ENCODE data around the gene TYW5. TPM values are rescaled to one million over a fixed set of nuclear protein-coding genes. Genes with fewer than 3 reads are reported as not detected.
A peak's percentile ranks its signal among the peaks of the same experiment; 100 is the strongest.

TYW5 gene
- total and polyA plus RNA-seq, 2 of the 13 experiments (the other 11 are each of a cell fraction or from before 2014, with no cell fraction given) = 8.3 to 14.6 TPM

- no peak for TF ChIP-seq MBD4 (IDR thresholded peaks at IDR 0.05; ENCODE audit: borderline replicate concordance, low read length)
- TF ChIP-seq TBX2 (CRISPR knock-in tag; IDR thresholded peaks at IDR 0.05; ENCODE audit: borderline replicate concordance) = peak; percentile 96
- peak; percentile 94 for TF ChIP-seq SALL1 (CRISPR knock-in tag; IDR thresholded peaks at IDR 0.05)
- peak; percentile 98 for TF ChIP-seq ZFX (CRISPR knock-in tag; IDR thresholded peaks at IDR 0.05; ENCODE audit: low read depth)
- no peak for TF ChIP-seq ELK4 (CRISPR knock-in tag; IDR thresholded peaks at IDR 0.05; ENCODE audit: borderline replicate concordance)
- TF ChIP-seq KIAA2018 (CRISPR knock-in tag; IDR thresholded peaks at IDR 0.05; ENCODE audit: borderline replicate concordance) = peak; percentile 96
- TF ChIP-seq ZBTB3 (CRISPR knock-in tag; IDR thresholded peaks at IDR 0.05; ENCODE audit: borderline replicate concordance, low read depth) = no peak
- TF ChIP-seq KAT8 (CRISPR knock-in tag; IDR thresholded peaks at IDR 0.05) = peak; percentile 99
- TF ChIP-seq MIER2 (CRISPR knock-in tag; IDR thresholded peaks at IDR 0.05) = 0 out of 2 replicates have a peak, but pooled peaks have one; percentile 48
- TF ChIP-seq ZNF800 (CRISPR knock-in tag; IDR thresholded peaks at IDR 0.05) = peak; percentile 94
- TF ChIP-seq ZFP36L2 (CRISPR knock-in tag; IDR thresholded peaks at IDR 0.05) = peak; percentile 6; the same call in 1 of the 2 replicates
- TF ChIP-seq HMGA1 (CRISPR knock-in tag; conservative IDR thresholded peaks at IDR 0.05) = no peak
- TF ChIP-seq TAF15 (IDR thresholded peaks at IDR 0.05; ENCODE audit: low read depth, low read length, poor library complexity, severe bottlenecking) = peak; percentile 82
- TF ChIP-seq TOPORS (CRISPR knock-in tag; IDR thresholded peaks at IDR 0.05) = peak; percentile 98
- peak; percentile 89 for TF ChIP-seq MYC (CRISPR knock-in tag; IDR thresholded peaks at IDR 0.05; ENCODE audit: borderline replicate concordance)
- TF ChIP-seq ZNF589 (CRISPR knock-in tag; conservative IDR thresholded peaks at IDR 0.05) = peak; percentile 58; the same call in 1 of the 2 replicates
- TF ChIP-seq E2F1 (CRISPR knock-in tag; IDR thresholded peaks at IDR 0.05) = peak; percentile 66
These were observed at the start of gene TYW5, which contains the start of gene MAIP1 (continued) for GRCh38 chr2:199955339-199956061.
